ENCODE measurements around the gene SSTR3. TPM values are rescaled to one million over a fixed set of nuclear protein-coding genes. Genes with fewer than 3 reads are reported as not detected.

The SSTR3 gene
- total RNA-seq, 1 donor from 2014 or later = not detected

DNA sequence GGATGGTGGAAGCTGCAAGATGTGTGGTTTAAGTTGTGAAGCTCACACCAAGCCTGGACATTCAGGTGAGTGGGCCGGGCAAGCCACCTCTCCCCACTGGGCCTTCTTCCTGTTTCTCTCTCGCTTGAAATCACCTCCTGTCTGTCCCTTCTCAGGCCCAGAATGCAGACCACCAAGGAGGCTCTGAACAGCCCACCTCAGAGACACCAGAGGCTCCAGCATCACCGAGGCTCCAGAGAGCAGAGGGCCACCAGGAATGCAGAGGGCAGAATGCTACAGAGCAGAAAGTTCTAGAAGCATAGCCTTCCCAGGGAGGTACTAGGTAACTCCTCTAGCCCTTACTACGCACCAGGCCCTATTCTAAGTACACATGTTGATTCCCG lies 47.8 kb downstream of the SSTR3 start:
- H3K27ac ChIP-seq (ENCODE audit: low read depth, low read length) = no peak overlapping the region
- TF ChIP-seq CTCF (IDR thresholded peaks at IDR 0.05; ENCODE audit: insufficient read depth, low read depth, low read length) (no peak), EZH2 (IDR thresholded peaks at IDR 0.05; ENCODE audit: insufficient read depth, low read length) (no peak)
- FAIRE-seq (no peak), DNase-seq (ENCODE audit: low read depth) (no peak)
- H3K27me3 ChIP-seq (ENCODE audit: insufficient read depth, low read length) = peaks cover 4% of the 10 kb centered on the region
- no peaks in the 10 kb centered on the region for H3K36me3 ChIP-seq (ENCODE audit: insufficient read depth, low read length)
- Mint-ChIP-seq H3K27ac (ENCODE audit: unreplicated experiment) (no peak overlapping the region), H3K27me3 (ENCODE audit: low read depth, unreplicated experiment) (peaks cover 46% of the 10 kb centered on the region), H3K9me3 (ENCODE audit: unreplicated experiment) (peaks cover 5% of the 10 kb centered on the region), H3K36me3 (ENCODE audit: low read depth, unreplicated experiment) (no peaks in the 10 kb centered on the region), H3K4me3 (ENCODE audit: unreplicated experiment) (no peak overlapping the region), H3K4me1 (ENCODE audit: low read depth, unreplicated experiment) (peaks cover 2% of the 10 kb centered on the region)
- peaks cover 3% of the 10 kb centered on the region for H3K9me3 ChIP-seq (ENCODE audit: insufficient read depth, low read depth, low read length)
- H3K4me3 ChIP-seq (ENCODE audit: insufficient read depth, low read depth, low read length) = no peak overlapping the region
- H3K9ac ChIP-seq (ENCODE audit: low read length) = no peak overlapping the region
- no peak overlapping the region for H2AFZ ChIP-seq (ENCODE audit: low read depth, low read length)
- no peaks in the 10 kb centered on the region for H4K20me1 ChIP-seq (ENCODE audit: insufficient read depth, low read length)
- no peaks in the 10 kb centered on the region for H3K4me1 ChIP-seq (ENCODE audit: insufficient read depth, low read length)
- no peaks in the 10 kb centered on the region for H3K79me2 ChIP-seq (ENCODE audit: insufficient read depth, low read length)
- H3K4me2 ChIP-seq (ENCODE audit: low read length) = no peak overlapping the region

DNA sequence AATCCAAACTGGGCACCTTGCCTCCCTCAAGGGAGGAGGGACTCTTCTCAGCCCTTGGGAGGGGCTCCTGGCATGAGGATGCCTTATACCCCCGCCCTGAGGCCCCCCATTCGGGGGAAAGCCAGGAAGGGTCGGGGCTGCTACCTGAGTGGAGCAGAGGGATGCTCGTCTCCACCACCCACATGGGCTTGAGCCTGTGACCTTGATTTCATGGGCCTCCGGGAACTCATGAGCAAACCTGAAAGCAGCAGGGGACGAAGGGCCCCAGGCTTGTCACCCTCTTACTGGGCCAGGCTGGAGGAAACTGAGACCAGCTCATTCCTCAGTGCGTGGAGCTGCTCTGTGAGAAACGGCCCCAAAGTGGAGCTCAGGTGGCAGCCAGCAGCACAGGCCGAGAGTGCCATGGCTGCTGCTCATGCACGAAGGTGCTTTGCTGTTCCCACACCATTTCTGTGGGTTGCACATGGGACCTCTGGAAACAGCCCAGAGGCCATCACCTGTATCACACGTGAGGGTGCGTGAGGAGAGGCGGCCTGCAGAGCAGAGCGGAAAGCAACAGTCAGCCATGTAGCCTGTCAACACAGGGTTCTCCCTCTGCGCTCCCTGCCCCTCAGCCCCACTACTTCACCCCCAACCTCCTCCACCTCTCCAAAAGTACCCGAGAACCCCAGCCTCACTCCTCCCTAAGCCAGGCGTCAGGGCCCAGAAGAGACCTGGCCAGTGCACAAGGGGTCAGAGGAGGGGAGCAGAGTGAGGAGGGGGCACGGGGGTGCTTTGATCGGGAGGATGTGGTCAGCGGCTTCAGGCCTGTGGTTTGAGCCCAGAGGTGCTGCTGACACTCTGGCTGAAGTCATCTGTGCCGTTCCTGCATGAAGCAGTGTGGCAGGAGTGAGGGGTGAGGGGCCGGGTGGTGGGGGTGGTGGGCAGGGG lies 48.4 kb downstream of the SSTR3 start:
- no peaks in the 10 kb centered on the region for H4K20me1 ChIP-seq (ENCODE audit: insufficient read depth, low read length)
- TF ChIP-seq EZH2 (IDR thresholded peaks at IDR 0.05; ENCODE audit: insufficient read depth, low read length) (no peak), CTCF (IDR thresholded peaks at IDR 0.05; ENCODE audit: insufficient read depth, low read depth, low read length) (no peak)
- Mint-ChIP-seq H3K4me3 (ENCODE audit: unreplicated experiment) (no peak overlapping the region), H3K27ac (ENCODE audit: unreplicated experiment) (no peak overlapping the region), H3K27me3 (ENCODE audit: low read depth, unreplicated experiment) (peaks cover 50% of the 10 kb centered on the region), H3K36me3 (ENCODE audit: low read depth, unreplicated experiment) (no peaks in the 10 kb centered on the region), H3K4me1 (ENCODE audit: low read depth, unreplicated experiment) (peaks cover 2% of the 10 kb centered on the region), H3K9me3 (ENCODE audit: unreplicated experiment) (peaks cover 3% of the 10 kb centered on the region)
- H3K9ac ChIP-seq (ENCODE audit: low read length) = no peak overlapping the region
- H3K4me2 ChIP-seq (ENCODE audit: low read length) = no peak overlapping the region
- peaks cover 6% of the 10 kb centered on the region for H3K27me3 ChIP-seq (ENCODE audit: insufficient read depth, low read length)
- no peaks in the 10 kb centered on the region for H3K36me3 ChIP-seq (ENCODE audit: insufficient read depth, low read length)
- H3K4me1 ChIP-seq (ENCODE audit: insufficient read depth, low read length) = no peaks in the 10 kb centered on the region
- no peak overlapping the region for H3K4me3 ChIP-seq (ENCODE audit: insufficient read depth, low read depth, low read length)
- FAIRE-seq (no peak), DNase-seq (ENCODE audit: low read depth) (no peak)
- peaks cover 3% of the 10 kb centered on the region for H3K9me3 ChIP-seq (ENCODE audit: insufficient read depth, low read depth, low read length)
- no peaks in the 10 kb centered on the region for H3K79me2 ChIP-seq (ENCODE audit: insufficient read depth, low read length)
- no peak overlapping the region for H2AFZ ChIP-seq (ENCODE audit: low read depth, low read length)
- no peak overlapping the region for H3K27ac ChIP-seq (ENCODE audit: low read depth, low read length)

DNA sequence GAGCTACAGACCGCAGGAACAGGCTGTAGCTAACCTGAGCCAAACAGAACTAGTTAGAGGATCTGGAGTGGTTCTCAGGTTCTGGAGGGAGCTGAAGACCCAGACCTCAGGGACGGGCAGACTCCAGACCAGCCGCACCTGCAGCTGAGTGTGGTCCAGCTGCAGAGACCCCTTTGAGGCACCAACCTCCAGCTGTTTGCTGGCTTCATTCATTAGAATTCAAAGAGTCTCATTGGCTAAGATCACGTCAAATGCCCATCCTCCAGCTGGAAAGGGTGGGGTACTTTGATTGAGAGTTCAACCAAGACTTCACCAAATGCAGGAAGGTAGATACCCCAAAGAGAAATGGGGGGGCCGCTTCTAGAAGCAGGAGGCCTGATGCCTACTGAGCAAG lies 49.2 kb downstream of the SSTR3 start:
- no peak overlapping the region for H3K4me3 Mint-ChIP-seq (ENCODE audit: unreplicated experiment)
- Histone ChIP-seq H3K9ac (ENCODE audit: low read length) (no peak overlapping the region), H3K4me2 (ENCODE audit: low read length) (no peak overlapping the region), H3K36me3 (ENCODE audit: insufficient read depth, low read length) (no peaks in the 10 kb centered on the region), H3K4me3 (ENCODE audit: insufficient read depth, low read depth, low read length) (no peak overlapping the region), H2AFZ (ENCODE audit: low read depth, low read length) (no peak overlapping the region), H3K4me1 (ENCODE audit: insufficient read depth, low read length) (no peaks in the 10 kb centered on the region), H3K27me3 (ENCODE audit: insufficient read depth, low read length) (peaks cover 7% of the 10 kb centered on the region), H3K79me2 (ENCODE audit: insufficient read depth, low read length) (no peaks in the 10 kb centered on the region), H4K20me1 (ENCODE audit: insufficient read depth, low read length) (no peaks in the 10 kb centered on the region), H3K9me3 (ENCODE audit: insufficient read depth, low read depth, low read length) (peaks cover 3% of the 10 kb centered on the region), H3K27ac (ENCODE audit: low read depth, low read length) (no peak overlapping the region)
- peaks cover 2% of the 10 kb centered on the region for H3K9me3 Mint-ChIP-seq (ENCODE audit: unreplicated experiment)
- H3K36me3 Mint-ChIP-seq (ENCODE audit: low read depth, unreplicated experiment) = no peaks in the 10 kb centered on the region
- H3K4me1 Mint-ChIP-seq (ENCODE audit: low read depth, unreplicated experiment) = peaks cover 2% of the 10 kb centered on the region
- H3K27ac Mint-ChIP-seq (ENCODE audit: unreplicated experiment) = no peak overlapping the region
- FAIRE-seq (no peak), DNase-seq (ENCODE audit: low read depth) (no peak)
- TF ChIP-seq EZH2 (IDR thresholded peaks at IDR 0.05; ENCODE audit: insufficient read depth, low read length) (no peak), CTCF (IDR thresholded peaks at IDR 0.05; ENCODE audit: insufficient read depth, low read depth, low read length) (no peak)
- peaks cover 47% of the 10 kb centered on the region for H3K27me3 Mint-ChIP-seq (ENCODE audit: low read depth, unreplicated experiment)
